WTC11 (cell line): ENCODE results near the gene SMIM1. TPM values are rescaled to one million over a fixed set of nuclear protein-coding genes. Genes with fewer than 3 reads are reported as not detected.

ENCODE experiments used
- ATAC-seq: fragments of 200-7000 bp; cut with Tn5 transposase; 2 replicates; pipeline ENCODE4 v1.10.0; 2021; ENCODE audit warnings: mild to moderate bottlenecking, moderate library complexity
- CTCF ChIA-PET: fragments of 300-600 bp; sonication (Branson Sonifier 250); formaldehyde crosslinking; loops from one replicate; lab custom pipeline; 2021; ENCODE audit warnings: antibody characterized with exemption; lab: Charles Lee
- POLR2A ChIA-PET: fragments of 350-600 bp; sonication (Branson Sonifier 250); formaldehyde crosslinking; loops from one replicate; lab custom pipeline; 2021; ENCODE audit warnings: antibody characterized with exemption; lab: Charles Lee
- DNase-seq: peaks from one replicate; pipeline ENCODE4 v3.0.0; 2021; ENCODE audit warnings: low spot score
- H3K27ac Mint-ChIP-seq: 2 replicates; pipeline ENCODE4 v1.8.0; 2021; ENCODE audit warnings: mixed read lengths
- H3K27me3 Mint-ChIP-seq: 2 replicates; pipeline ENCODE4 v1.8.0; 2021; ENCODE audit warnings: low read depth, mild to moderate bottlenecking, moderate library complexity, mixed read lengths
- H3K36me3 Mint-ChIP-seq: 2 replicates; pipeline ENCODE4 v1.8.0; 2021; ENCODE audit warnings: mixed read lengths
- H3K4me1 Mint-ChIP-seq: 2 replicates; pipeline ENCODE4 v1.8.0; 2022; ENCODE audit warnings: mixed read lengths
- H3K4me3 Mint-ChIP-seq: 2 replicates; pipeline ENCODE4 v1.8.0; 2021; ENCODE audit warnings: mild to moderate bottlenecking, moderate library complexity, mixed read lengths
- H3K9me3 Mint-ChIP-seq: 2 replicates; pipeline ENCODE4 v1.8.0; 2021; ENCODE audit warnings: mixed read lengths
- CBFB ChIP-seq: sonication (generic); formaldehyde crosslinking; IDR thresholded peaks from 2 replicates; pipeline ENCODE4 v1.8.1; 2022; ENCODE audit warnings: mild to moderate bottlenecking, low read depth, missing genetic modification reagents
- GRHL2 ChIP-seq: fragments of 250-450 bp; sonication (Bioruptor Pico); IDR thresholded peaks from 2 replicates; pipeline ENCODE4 v1.8.0; 2022; ENCODE audit warnings: mild to moderate bottlenecking, moderate library complexity; ENCODE audit not compliant: insufficient replicate concordance, severe bottlenecking
- KAT7 ChIP-seq: sonication (generic); formaldehyde crosslinking; IDR thresholded peaks from 2 replicates; pipeline ENCODE4 v1.8.1; 2023; ENCODE audit warnings: missing genetic modification reagents, mild to moderate bottlenecking, borderline replicate concordance
- MYBL2 ChIP-seq: sonication (generic); formaldehyde crosslinking; IDR thresholded peaks from 2 replicates; pipeline ENCODE4 v1.8.1; 2023; ENCODE audit warnings: mild to moderate bottlenecking, moderate library complexity, missing genetic modification reagents
- NR3C1 ChIP-seq: sonication (generic); formaldehyde crosslinking; conservative IDR thresholded peaks from 2 replicates; pipeline ENCODE4 v1.8.1; 2023; ENCODE audit warnings: low read depth, mild to moderate bottlenecking, missing genetic modification reagents
- OVOL2 ChIP-seq: fragments of 250-450 bp; sonication (Bioruptor Pico); IDR thresholded peaks from 2 replicates; pipeline ENCODE4 v1.9.0; 2021; ENCODE audit warnings: mild to moderate bottlenecking, borderline replicate concordance
- RORB ChIP-seq: fragments of 250-450 bp; sonication (Bioruptor Pico); IDR thresholded peaks from 2 replicates; pipeline ENCODE4 v1.9.0; 2021; ENCODE audit warnings: mild to moderate bottlenecking
- SMAD3 ChIP-seq: sonication (generic); formaldehyde crosslinking; IDR thresholded peaks from 2 replicates; pipeline ENCODE4 v1.8.0; 2022; ENCODE audit warnings: missing genetic modification reagents, mild to moderate bottlenecking, borderline replicate concordance
- SOX15 ChIP-seq: fragments of 250-450 bp; sonication (Bioruptor Pico); IDR thresholded peaks from 2 replicates; pipeline ENCODE4 v1.9.0; 2021; ENCODE audit warnings: mild to moderate bottlenecking
- TCF7 ChIP-seq: sonication (generic); formaldehyde crosslinking; IDR thresholded peaks from 2 replicates; pipeline ENCODE4 v1.8.0; 2022; ENCODE audit warnings: mild to moderate bottlenecking, low read depth, missing genetic modification reagents, moderate library complexity
- TEAD4 ChIP-seq: sonication (generic); formaldehyde crosslinking; IDR thresholded peaks from 2 replicates; pipeline ENCODE4 v1.8.0; 2022; ENCODE audit warnings: mild to moderate bottlenecking, missing genetic modification reagents
- ZNF219 ChIP-seq: sonication (generic); formaldehyde crosslinking; IDR thresholded peaks from 2 replicates; pipeline ENCODE4 v1.8.0; 2023; ENCODE audit warnings: missing genetic modification reagents, mild to moderate bottlenecking, borderline replicate concordance
- ZNF232 ChIP-seq: sonication (generic); formaldehyde crosslinking; IDR thresholded peaks from 2 replicates; pipeline ENCODE4 v1.8.0; 2022; ENCODE audit warnings: mild to moderate bottlenecking, missing genetic modification reagents
- ZNF396 ChIP-seq: fragments of 250-450 bp; sonication (Bioruptor Pico); IDR thresholded peaks from 2 replicates; pipeline ENCODE4 v1.8.0; 2021; ENCODE audit warnings: mild to moderate bottlenecking, moderate library complexity, borderline replicate concordance
- ZNF423 ChIP-seq: fragments of 250-450 bp; sonication (Bioruptor Pico); IDR thresholded peaks from 2 replicates; pipeline ENCODE4 v2.1.2; 2022; ENCODE audit warnings: mild to moderate bottlenecking, moderate library complexity
- total RNA-seq: library from RNA; stranded (reverse); gene quantifications from 3 replicates; pipeline ENCODE4 v1.2.3, GENCODE V29; 2021
- TF ChIP-seq, protein P1 (sequence below): sonication (generic); formaldehyde crosslinking; conservative IDR thresholded peaks from 2 replicates; pipeline ENCODE4 v1.8.1; 2023; ENCODE audit warnings: mild to moderate bottlenecking, low read depth, missing genetic modification reagents, moderate library complexity
- TF ChIP-seq, protein P2 (sequence below): sonication (generic); formaldehyde crosslinking; IDR thresholded peaks from 2 replicates; pipeline ENCODE4 v1.8.0; 2022; ENCODE audit warnings: mild to moderate bottlenecking, missing genetic modification reagents
- TF ChIP-seq, protein P3 (sequence below): sonication (generic); formaldehyde crosslinking; IDR thresholded peaks from 2 replicates; pipeline ENCODE4 v1.8.0; 2022; ENCODE audit warnings: missing genetic modification reagents
- TF ChIP-seq, protein P4 (sequence below): sonication (generic); formaldehyde crosslinking; IDR thresholded peaks from 2 replicates; pipeline ENCODE4 v1.8.1; 2023; ENCODE audit warnings: mild to moderate bottlenecking, moderate library complexity, missing genetic modification reagents

SMIM1 gene
- total RNA-seq, 1 experiment from 2014 or later, result 10.2 TPM

DNA sequence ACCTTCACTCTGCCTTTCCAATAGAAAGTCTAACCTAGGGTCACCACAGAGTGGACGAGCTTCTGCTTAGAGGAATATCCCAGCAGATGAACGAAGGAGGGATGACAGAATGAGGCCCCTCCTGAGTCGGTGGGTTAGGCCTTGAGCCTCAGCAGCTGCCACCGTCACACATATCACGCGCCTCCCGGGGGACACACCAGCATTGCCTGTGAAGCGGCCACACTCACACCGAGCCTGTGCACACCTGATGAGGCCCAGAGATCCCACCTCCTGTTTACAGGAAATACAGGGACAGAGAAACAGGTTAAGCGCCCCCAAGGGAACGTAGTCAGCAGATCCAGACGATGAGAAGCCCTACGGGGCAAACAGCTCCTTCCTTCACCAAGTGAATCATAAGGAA is 48.9 kb downstream of the SMIM1 start:
- POLR2A ChIA-PET, result interaction anchor here (0.6 kb wide), 1 partner anchor 1610 kb away, joined by 6 read pairs; no protein-coding TSS in a partner anchor

DNA sequence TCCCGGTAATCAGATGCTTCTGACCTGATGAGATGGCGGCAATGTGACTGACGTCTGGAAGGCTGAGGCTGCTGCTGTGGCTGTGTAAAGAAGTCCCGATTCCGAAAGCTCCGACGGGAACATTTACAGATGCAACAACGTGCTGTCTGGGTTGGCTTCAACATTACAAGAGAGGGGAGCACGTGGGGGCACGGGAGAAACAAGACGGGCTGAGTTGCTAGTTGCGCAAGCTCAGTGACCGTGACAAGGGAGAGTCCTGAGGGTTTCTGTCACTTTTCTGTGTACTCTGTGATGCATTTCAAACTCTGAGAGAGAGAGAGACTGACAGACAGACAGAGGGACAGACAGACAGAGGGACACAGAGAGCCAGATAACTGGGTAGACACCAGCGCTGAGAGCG is 49.4 kb downstream of the SMIM1 start:
- Mint-ChIP-seq H3K36me3 (peaks cover 16% of the 10 kb centered on the region), H3K4me3 (no peak overlapping the region), H3K27me3 (no peaks in the 10 kb centered on the region), H3K27ac (peak overlapping the region; percentile 50; the same call in 1 of the 2 replicates), H3K9me3 (no peaks in the 10 kb centered on the region), H3K4me1 (no peaks in the 10 kb centered on the region)
- CTCF ChIA-PET, result interaction anchor here (0.7 kb wide), 1 partner anchor 397 kb away, joined by 3 read pairs; no protein-coding TSS in a partner anchor
- POLR2A ChIA-PET, result no interaction called here
- ATAC-seq (no peak), DNase-seq (no peak)
- TF ChIP-seq ZNF423 (CRISPR knock-in tag) (no peak), TCF7 (CRISPR knock-in tag) (no peak), SMAD3 (no peak)
- TF ChIP-seq, protein P1, sequence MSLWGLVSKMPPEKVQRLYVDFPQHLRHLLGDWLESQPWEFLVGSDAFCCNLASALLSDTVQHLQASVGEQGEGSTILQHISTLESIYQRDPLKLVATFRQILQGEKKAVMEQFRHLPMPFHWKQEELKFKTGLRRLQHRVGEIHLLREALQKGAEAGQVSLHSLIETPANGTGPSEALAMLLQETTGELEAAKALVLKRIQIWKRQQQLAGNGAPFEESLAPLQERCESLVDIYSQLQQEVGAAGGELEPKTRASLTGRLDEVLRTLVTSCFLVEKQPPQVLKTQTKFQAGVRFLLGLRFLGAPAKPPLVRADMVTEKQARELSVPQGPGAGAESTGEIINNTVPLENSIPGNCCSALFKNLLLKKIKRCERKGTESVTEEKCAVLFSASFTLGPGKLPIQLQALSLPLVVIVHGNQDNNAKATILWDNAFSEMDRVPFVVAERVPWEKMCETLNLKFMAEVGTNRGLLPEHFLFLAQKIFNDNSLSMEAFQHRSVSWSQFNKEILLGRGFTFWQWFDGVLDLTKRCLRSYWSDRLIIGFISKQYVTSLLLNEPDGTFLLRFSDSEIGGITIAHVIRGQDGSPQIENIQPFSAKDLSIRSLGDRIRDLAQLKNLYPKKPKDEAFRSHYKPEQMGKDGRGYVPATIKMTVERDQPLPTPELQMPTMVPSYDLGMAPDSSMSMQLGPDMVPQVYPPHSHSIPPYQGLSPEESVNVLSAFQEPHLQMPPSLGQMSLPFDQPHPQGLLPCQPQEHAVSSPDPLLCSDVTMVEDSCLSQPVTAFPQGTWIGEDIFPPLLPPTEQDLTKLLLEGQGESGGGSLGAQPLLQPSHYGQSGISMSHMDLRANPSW (CRISPR knock-in tag), result no peak

More for the DNA sequence above, 48.9 kb downstream of the SMIM1 start:
- no peak overlapping the region for H3K27ac Mint-ChIP-seq
- ATAC-seq (no peak), DNase-seq (no peak)
- H3K4me3 Mint-ChIP-seq, result no peak overlapping the region
- H3K36me3 Mint-ChIP-seq, result peaks cover 16% of the 10 kb centered on the region
- no peak for TF ChIP-seq GRHL2
- TF ChIP-seq, protein P2, sequence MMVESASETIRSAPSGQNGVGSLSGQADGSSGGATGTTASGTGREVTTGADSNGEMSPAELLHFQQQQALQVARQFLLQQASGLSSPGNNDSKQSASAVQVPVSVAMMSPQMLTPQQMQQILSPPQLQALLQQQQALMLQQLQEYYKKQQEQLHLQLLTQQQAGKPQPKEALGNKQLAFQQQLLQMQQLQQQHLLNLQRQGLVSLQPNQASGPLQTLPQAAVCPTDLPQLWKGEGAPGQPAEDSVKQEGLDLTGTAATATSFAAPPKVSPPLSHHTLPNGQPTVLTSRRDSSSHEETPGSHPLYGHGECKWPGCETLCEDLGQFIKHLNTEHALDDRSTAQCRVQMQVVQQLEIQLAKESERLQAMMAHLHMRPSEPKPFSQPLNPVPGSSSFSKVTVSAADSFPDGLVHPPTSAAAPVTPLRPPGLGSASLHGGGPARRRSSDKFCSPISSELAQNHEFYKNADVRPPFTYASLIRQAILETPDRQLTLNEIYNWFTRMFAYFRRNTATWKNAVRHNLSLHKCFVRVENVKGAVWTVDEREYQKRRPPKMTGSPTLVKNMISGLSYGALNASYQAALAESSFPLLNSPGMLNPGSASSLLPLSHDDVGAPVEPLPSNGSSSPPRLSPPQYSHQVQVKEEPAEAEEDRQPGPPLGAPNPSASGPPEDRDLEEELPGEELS (CRISPR knock-in tag), result no peak
- TF ChIP-seq OVOL2, result no peak
- no peak for TF ChIP-seq ZNF219 (CRISPR knock-in tag)
- TF ChIP-seq, protein P3, sequence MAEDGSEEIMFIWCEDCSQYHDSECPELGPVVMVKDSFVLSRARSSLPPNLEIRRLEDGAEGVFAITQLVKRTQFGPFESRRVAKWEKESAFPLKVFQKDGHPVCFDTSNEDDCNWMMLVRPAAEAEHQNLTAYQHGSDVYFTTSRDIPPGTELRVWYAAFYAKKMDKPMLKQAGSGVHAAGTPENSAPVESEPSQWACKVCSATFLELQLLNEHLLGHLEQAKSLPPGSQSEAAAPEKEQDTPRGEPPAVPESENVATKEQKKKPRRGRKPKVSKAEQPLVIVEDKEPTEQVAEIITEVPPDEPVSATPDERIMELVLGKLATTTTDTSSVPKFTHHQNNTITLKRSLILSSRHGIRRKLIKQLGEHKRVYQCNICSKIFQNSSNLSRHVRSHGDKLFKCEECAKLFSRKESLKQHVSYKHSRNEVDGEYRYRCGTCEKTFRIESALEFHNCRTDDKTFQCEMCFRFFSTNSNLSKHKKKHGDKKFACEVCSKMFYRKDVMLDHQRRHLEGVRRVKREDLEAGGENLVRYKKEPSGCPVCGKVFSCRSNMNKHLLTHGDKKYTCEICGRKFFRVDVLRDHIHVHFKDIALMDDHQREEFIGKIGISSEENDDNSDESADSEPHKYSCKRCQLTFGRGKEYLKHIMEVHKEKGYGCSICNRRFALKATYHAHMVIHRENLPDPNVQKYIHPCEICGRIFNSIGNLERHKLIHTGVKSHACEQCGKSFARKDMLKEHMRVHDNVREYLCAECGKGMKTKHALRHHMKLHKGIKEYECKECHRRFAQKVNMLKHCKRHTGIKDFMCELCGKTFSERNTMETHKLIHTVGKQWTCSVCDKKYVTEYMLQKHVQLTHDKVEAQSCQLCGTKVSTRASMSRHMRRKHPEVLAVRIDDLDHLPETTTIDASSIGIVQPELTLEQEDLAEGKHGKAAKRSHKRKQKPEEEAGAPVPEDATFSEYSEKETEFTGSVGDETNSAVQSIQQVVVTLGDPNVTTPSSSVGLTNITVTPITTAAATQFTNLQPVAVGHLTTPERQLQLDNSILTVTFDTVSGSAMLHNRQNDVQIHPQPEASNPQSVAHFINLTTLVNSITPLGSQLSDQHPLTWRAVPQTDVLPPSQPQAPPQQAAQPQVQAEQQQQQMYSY (CRISPR knock-in tag), result no peak
- no peak for TF ChIP-seq KAT7 (CRISPR knock-in tag)
- CTCF ChIA-PET, result interaction anchor here (0.7 to 0.8 kb wide), 2 partner anchors 45 to 396 kb away, joined by 3 read pairs; no protein-coding TSS in a partner anchor
- H3K4me1 Mint-ChIP-seq, result no peaks in the 10 kb centered on the region
- no peaks in the 10 kb centered on the region for H3K9me3 Mint-ChIP-seq
- no peaks in the 10 kb centered on the region for H3K27me3 Mint-ChIP-seq

DNA sequence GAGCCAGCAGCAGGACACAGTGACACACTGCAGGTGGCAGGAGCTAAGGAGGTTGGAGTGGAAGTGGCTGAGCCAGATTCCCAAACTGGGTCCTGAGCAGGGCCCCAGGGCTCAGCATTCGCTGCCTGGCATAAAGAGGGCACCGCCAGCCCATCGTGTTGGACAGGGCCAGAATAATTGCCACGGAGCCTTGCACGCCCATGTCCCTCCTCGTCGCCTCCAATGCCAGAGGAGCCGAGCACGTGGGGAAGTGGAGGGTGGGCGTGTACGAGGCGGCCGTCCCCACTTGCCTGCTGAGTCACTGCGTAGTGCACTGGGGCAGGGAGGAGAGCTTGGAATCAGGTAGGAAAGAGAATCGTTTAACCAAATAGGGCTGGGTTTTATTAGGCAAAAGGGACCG is 49.9 kb downstream of the SMIM1 start:
- Mint-ChIP-seq H3K4me1 (no peaks in the 10 kb centered on the region), H3K27ac (no peak overlapping the region), H3K9me3 (no peaks in the 10 kb centered on the region), H3K27me3 (no peaks in the 10 kb centered on the region), H3K4me3 (no peak overlapping the region), H3K36me3 (peaks cover 16% of the 10 kb centered on the region)
- CTCF ChIA-PET, result interaction anchor here (0.7 kb wide), 1 partner anchor 397 kb away, joined by 3 read pairs; no protein-coding TSS in a partner anchor
- DNase-seq (no peak), ATAC-seq (no peak)
- POLR2A ChIA-PET, result no interaction called here
- TF ChIP-seq RORB (CRISPR knock-in tag) (no peak), SOX15 (CRISPR knock-in tag) (no peak), OVOL2 (no peak), ZNF219 (CRISPR knock-in tag) (no peak), ZNF232 (CRISPR knock-in tag) (no peak), NR3C1 (CRISPR knock-in tag) (no peak), CBFB (CRISPR knock-in tag) (no peak), ZNF396 (CRISPR knock-in tag) (no peak), TEAD4 (no peak), MYBL2 (CRISPR knock-in tag) (no peak)
- TF ChIP-seq, protein P4, sequence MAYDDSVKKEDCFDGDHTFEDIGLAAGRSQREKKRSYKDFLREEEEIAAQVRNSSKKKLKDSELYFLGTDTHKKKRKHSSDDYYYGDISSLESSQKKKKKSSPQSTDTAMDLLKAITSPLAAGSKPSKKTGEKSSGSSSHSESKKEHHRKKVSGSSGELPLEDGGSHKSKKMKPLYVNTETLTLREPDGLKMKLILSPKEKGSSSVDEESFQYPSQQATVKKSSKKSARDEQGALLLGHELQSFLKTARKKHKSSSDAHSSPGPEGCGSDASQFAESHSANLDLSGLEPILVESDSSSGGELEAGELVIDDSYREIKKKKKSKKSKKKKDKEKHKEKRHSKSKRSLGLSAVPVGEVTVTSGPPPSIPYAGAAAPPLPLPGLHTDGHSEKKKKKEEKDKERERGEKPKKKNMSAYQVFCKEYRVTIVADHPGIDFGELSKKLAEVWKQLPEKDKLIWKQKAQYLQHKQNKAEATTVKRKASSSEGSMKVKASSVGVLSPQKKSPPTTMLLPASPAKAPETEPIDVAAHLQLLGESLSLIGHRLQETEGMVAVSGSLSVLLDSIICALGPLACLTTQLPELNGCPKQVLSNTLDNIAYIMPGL (CRISPR knock-in tag), result no peak
- TF ChIP-seq, protein P2 (CRISPR knock-in tag), result no peak
